Panc1 (cell line): ENCODE measurements around the gene PPP2R5A. TPM values are rescaled to one million over a fixed set of nuclear protein-coding genes. Genes with fewer than 3 reads are reported as not detected.

Experiments
- ATAC-seq: fragments of 200-7000 bp; cut with Tn5 transposase; 2 replicates; pipeline ENCODE4 v1.9.1; 2020; ENCODE audit warnings: mild to moderate bottlenecking, moderate library complexity
- BruUV-seq: library from RNA; stranded (reverse); fragments of 400-500 nt; replicated peaks from 2 replicates; lab custom pipeline; 2021; lab: Mats Ljungman, UMichigan
- CTCF ChIA-PET: fragments of 300-600 bp; sonication (Branson Sonifier 250); formaldehyde crosslinking; loops from one replicate; lab custom pipeline; 2022; ENCODE audit warnings: antibody characterized with exemption; lab: Charles Lee
- POLR2A ChIA-PET: fragments of 300-600 bp; sonication (Branson Sonifier 250); formaldehyde crosslinking; loops from one replicate; lab custom pipeline; 2022; ENCODE audit warnings: antibody characterized with exemption; lab: Charles Lee
- DNase-seq: peaks from one replicate; pipeline ENCODE4 v3.0.0-alpha.2; 2010; ENCODE audit warnings: low read depth, low spot score
- H3K27ac ChIP-seq: 2 replicates; pipeline ENCODE4 v1.5.1; 2011; ENCODE audit warnings: mild to moderate bottlenecking, low read length, inconsistent platforms
- H3K27me3 ChIP-seq: fragments of 200-500 bp; sonication (Bioruptor generic); 2 replicates; pipeline ENCODE4 v1.6.0; 2014; ENCODE audit warnings: low read length, inconsistent platforms; ENCODE audit not compliant: control insufficient read depth, insufficient read depth
- H3K36me3 ChIP-seq: fragments of 200-500 bp; sonication (Bioruptor generic); 2 replicates; pipeline ENCODE4 v1.5.1; 2014; ENCODE audit warnings: inconsistent platforms, mild to moderate bottlenecking, low read length, moderate library complexity; ENCODE audit not compliant: control insufficient read depth, insufficient read depth
- H3K4me1 ChIP-seq: 2 replicates; pipeline ENCODE4 v1.5.1; 2011; ENCODE audit warnings: inconsistent platforms, mild to moderate bottlenecking, low read length, moderate library complexity; ENCODE audit not compliant: control insufficient read depth, insufficient read depth
- H3K4me3 ChIP-seq, 2 experiments: 2 replicates each; pipeline ENCODE4 v1.5.1; 2011 to 2012; ENCODE audit warnings: low read depth in 2 of 2, low read length in 2 of 2, mild to moderate bottlenecking in 2 of 2, inconsistent platforms in 1 of 2, moderate library complexity in 1 of 2
- H3K9me3 ChIP-seq: fragments of 200-500 bp; sonication (Bioruptor generic); 2 replicates; pipeline ENCODE4 v1.5.1; 2014; ENCODE audit warnings: low read depth, mild to moderate bottlenecking, inconsistent platforms, low read length, moderate library complexity; ENCODE audit not compliant: control insufficient read depth, insufficient read depth
- POLR2AphosphoS5 ChIP-seq: IDR thresholded peaks from 2 replicates; pipeline ENCODE4 v1.6.1; 2012; ENCODE audit warnings: mild to moderate bottlenecking, low read depth, low read length, moderate library complexity
- REST ChIP-seq, 2 experiments: IDR thresholded peaks; 2 replicates each; pipeline ENCODE4 v1.6.1; 2011 to 2012; ENCODE audit warnings: low read depth in 2 of 2, control low read depth in 1 of 2, low read length in 1 of 2, mild to moderate bottlenecking in 1 of 2, moderate library complexity in 1 of 2; ENCODE audit not compliant: insufficient read depth in 1 of 2
- SIN3A ChIP-seq: IDR thresholded peaks from 2 replicates; pipeline ENCODE4 v1.6.1; 2012; ENCODE audit warnings: low read depth, mild to moderate bottlenecking, low read length, moderate library complexity, borderline replicate concordance; ENCODE audit not compliant: insufficient read depth
- TCF7L2 ChIP-seq: IDR thresholded peaks from 2 replicates; pipeline ENCODE4 v1.6.1; 2011; ENCODE audit warnings: mild to moderate bottlenecking, low read depth, low read length, inconsistent platforms
- in situ Hi-C: cut with HindIII; loops from 2 replicates; pipeline ENCODE4 v1.10.0; 2016; ENCODE audit warnings: low sequenced_read_pairs, low pct_unique_long_range_greater_than_20kb
- intact Hi-C: fragments of 100-400 bp; cut with micrococcal nuclease; formaldehyde crosslinking; loops from one replicate; pipeline ENCODE4 v1.10.0; 2022; ENCODE audit not compliant: unreplicated experiment
- total RNA-seq: library from RNA; stranded (reverse); gene quantifications from one replicate; pipeline ENCODE4 v1.2.1, GENCODE V29; 2021; ENCODE audit not compliant: unreplicated experiment
- TF ChIP-seq, protein P1 (sequence below): fragments of 450-650 bp; IDR thresholded peaks from 2 replicates; pipeline ENCODE4 v1.5.1; 2017; ENCODE audit warnings: mild to moderate bottlenecking

Gene PPP2R5A
- total RNA-seq, 1 experiment from 2014 or later: 44.3 TPM

DNA sequence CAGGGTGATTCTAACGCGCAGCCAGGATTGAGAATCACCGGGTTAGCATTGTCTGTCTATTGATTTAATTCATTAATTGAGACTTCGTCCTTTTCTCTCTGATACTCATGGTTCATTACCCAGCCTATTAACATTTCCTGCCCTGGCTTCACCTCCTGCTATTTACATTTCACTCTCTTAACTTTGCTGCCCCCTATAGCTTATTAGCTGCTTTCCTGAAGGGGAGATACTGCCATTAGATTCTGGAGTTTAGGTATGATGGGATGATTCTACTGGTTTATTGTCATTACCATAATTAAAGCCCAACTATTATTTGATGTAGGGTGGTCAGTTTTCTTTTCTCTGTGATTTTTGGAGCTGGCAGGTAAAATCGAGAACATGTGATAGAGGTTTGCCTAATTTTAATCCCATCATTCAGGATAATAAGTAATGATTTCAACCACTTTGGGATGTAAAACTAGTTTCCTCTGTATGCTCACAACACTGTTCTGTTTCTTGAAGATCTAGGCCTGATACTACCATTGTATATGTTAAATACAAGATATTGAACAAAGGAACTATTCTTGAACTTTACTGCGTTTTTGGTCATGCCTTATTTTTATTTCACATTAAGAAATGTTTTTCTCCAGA is 6.4 kb downstream of the PPP2R5A start:
- H3K4me1 ChIP-seq: peaks cover 45% of the 10 kb centered on the region
- H3K36me3 ChIP-seq: no peaks in the 10 kb centered on the region; the same call in none of the 2 replicates
- no peak overlapping the region for H3K4me3 ChIP-seq
- POLR2A ChIA-PET: no interaction called here
- H3K9me3 ChIP-seq: no peaks in the 10 kb centered on the region
- DNase-seq: no peak
- ATAC-seq: peak; percentile 78
- TF ChIP-seq REST (IDR thresholded peaks at IDR 0.05; ENCODE audit: insufficient read depth in 1 of 2, low read depth in 2 of 2, low read length in 1 of 2): no peak
- TF ChIP-seq, protein P1, sequence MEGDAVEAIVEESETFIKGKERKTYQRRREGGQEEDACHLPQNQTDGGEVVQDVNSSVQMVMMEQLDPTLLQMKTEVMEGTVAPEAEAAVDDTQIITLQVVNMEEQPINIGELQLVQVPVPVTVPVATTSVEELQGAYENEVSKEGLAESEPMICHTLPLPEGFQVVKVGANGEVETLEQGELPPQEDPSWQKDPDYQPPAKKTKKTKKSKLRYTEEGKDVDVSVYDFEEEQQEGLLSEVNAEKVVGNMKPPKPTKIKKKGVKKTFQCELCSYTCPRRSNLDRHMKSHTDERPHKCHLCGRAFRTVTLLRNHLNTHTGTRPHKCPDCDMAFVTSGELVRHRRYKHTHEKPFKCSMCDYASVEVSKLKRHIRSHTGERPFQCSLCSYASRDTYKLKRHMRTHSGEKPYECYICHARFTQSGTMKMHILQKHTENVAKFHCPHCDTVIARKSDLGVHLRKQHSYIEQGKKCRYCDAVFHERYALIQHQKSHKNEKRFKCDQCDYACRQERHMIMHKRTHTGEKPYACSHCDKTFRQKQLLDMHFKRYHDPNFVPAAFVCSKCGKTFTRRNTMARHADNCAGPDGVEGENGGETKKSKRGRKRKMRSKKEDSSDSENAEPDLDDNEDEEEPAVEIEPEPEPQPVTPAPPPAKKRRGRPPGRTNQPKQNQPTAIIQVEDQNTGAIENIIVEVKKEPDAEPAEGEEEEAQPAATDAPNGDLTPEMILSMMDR: peak; percentile 71
- no TSS peak for BruUV-seq
- no peak overlapping the region for H3K27ac ChIP-seq
- H3K27me3 ChIP-seq: no peaks in the 10 kb centered on the region
- CTCF ChIA-PET: interaction anchor here (0.7 to 1.2 kb wide), 3 partner anchors 19 to 221 kb away, joined by 3 to 5 read pairs (median 3); no protein-coding TSS in a partner anchor
- in situ Hi-C loops: no loop called here
- intact Hi-C loops: loop anchor here (2.0 kb wide), 1 partner anchor 221 kb away; no protein-coding TSS in a partner anchor

- DNase-seq (no peak), ATAC-seq (no peak)
- no peaks in the 10 kb centered on the region for H3K9me3 ChIP-seq
- no peaks in the 10 kb centered on the region for H3K27me3 ChIP-seq
- no peak overlapping the region for H3K4me3 ChIP-seq
- in situ Hi-C loops: no loop called here
- BruUV-seq: no TSS peak
- POLR2A ChIA-PET: interaction anchor here (0.7 kb wide), 1 partner anchor 257 kb away, joined by 3 read pairs; the partner anchor contains the start of gene INTS7
- H3K36me3 ChIP-seq: no peaks in the 10 kb centered on the region; the same call in 1 of the 2 replicates
- CTCF ChIA-PET: interaction anchor here (1.3 kb wide), 1 partner anchor 221 kb away, joined by 6 read pairs; no protein-coding TSS in a partner anchor
- H3K27ac ChIP-seq: no peak overlapping the region
- TF ChIP-seq TCF7L2 (no peak), SIN3A (no peak), POLR2AphosphoS5 (no peak), REST (IDR thresholded peaks at IDR 0.05; ENCODE audit: insufficient read depth in 1 of 2, low read depth in 2 of 2, low read length in 1 of 2) (no peak)
- TF ChIP-seq, protein P1: no peak
- intact Hi-C loops: loop anchor here (2.0 kb wide), 1 partner anchor 222 kb away; no protein-coding TSS in a partner anchor
- peaks cover 45% of the 10 kb centered on the region for H3K4me1 ChIP-seq
These were observed 7.3 kb downstream of the PPP2R5A start for GRCh38 chr1:212292250-212293105.
